T-helper 1 cell treated with Interleukin-12 subunit alpha and Interleukin-12 subunit beta and Interleukin-4 antibody, amounts not matched to agents 30 ng/mL and 1 ng/mL, for 36 hours (primary cell): ENCODE measurements around the gene ITGA2B. TPM values are rescaled to one million over a fixed set of nuclear protein-coding genes. Genes with fewer than 3 reads are reported as not detected.

Source experiments
- intact Hi-C: fragments of 100-400 bp; cut with micrococcal nuclease; formaldehyde crosslinking; loops from one replicate; pipeline ENCODE4 v1.15.1; 2024
- total RNA-seq: library from RNA; stranded (reverse); gene quantifications from 2 replicates; pipeline ENCODE4 v1.2.3, GENCODE V29; 2022

The ITGA2B gene
- 0.39 and 0.95 TPM in 2 replicates for total RNA-seq

GRCh38 chr17:44389281-44389680 is at the start of gene ITGA2B:
Gene ITGA2B, minus strand, starts transcription at chr17:44389649. Its CDS starts 176 bp downstream, at chr17:44389473.
- intact Hi-C loops: no loop called here

- intact Hi-C loops: no loop called here
These were observed 49.7 kb upstream of the ITGA2B start for GRCh38 chr17:44439168-44439567.

GRCh38 chr17:44438636-44439035 is 49.2 kb upstream of the ITGA2B start:
- intact Hi-C loops: no loop called here

GRCh38 chr17:44436336-44436735 is 46.9 kb upstream of the ITGA2B start:
- intact Hi-C loops: no loop called here

GRCh38 chr17:44432254-44433157 is 43.1 kb upstream of the ITGA2B start:
- intact Hi-C loops: no loop called here

GRCh38 chr17:44424828-44425461 is 35.5 kb upstream of the ITGA2B start:
- intact Hi-C loops: no loop called here

- intact Hi-C loops: no loop called here
These were observed 28.1 kb upstream of the ITGA2B start for GRCh38 chr17:44417553-44417952.

- intact Hi-C loops: no loop called here
These were observed 27.3 kb upstream of the ITGA2B start for GRCh38 chr17:44416558-44417289.

GRCh38 chr17:44414394-44415155 is 25.1 kb upstream of the ITGA2B start:
- intact Hi-C loops: no loop called here

GRCh38 chr17:44409309-44410028 is 20.0 kb upstream of the ITGA2B start:
- intact Hi-C loops: no loop called here

GRCh38 chr17:44408786-44409185 is 19.3 kb upstream of the ITGA2B start:
- intact Hi-C loops: no loop called here

GRCh38 chr17:44402564-44403172 is 13.2 kb upstream of the ITGA2B start:
- intact Hi-C loops: no loop called here

- intact Hi-C loops: no loop called here
These were observed 10.9 kb upstream of the ITGA2B start for GRCh38 chr17:44400226-44400847.

- intact Hi-C loops: no loop called here
These were observed 9.5 kb upstream of the ITGA2B start for GRCh38 chr17:44398692-44399691.

GRCh38 chr17:44397479-44398440 is 8.3 kb upstream of the ITGA2B start:
- intact Hi-C loops: no loop called here

- intact Hi-C loops: no loop called here
These were observed 7.5 kb upstream of the ITGA2B start for GRCh38 chr17:44396946-44397345.

GRCh38 chr17:44394833-44395232 is 5.4 kb upstream of the ITGA2B start:
- intact Hi-C loops: no loop called here
